ENCODE data around the gene PRRT3. TPM values are rescaled to one million over a fixed set of nuclear protein-coding genes. Genes with fewer than 3 reads are reported as not detected.

The PRRT3 gene
- total and polyA plus RNA-seq, 9 of the 15 experiments (the other 6 are each of a cell fraction or from before 2014, with no cell fraction given) = 0.06 to 1.9 (median 1.2) TPM

DNA sequence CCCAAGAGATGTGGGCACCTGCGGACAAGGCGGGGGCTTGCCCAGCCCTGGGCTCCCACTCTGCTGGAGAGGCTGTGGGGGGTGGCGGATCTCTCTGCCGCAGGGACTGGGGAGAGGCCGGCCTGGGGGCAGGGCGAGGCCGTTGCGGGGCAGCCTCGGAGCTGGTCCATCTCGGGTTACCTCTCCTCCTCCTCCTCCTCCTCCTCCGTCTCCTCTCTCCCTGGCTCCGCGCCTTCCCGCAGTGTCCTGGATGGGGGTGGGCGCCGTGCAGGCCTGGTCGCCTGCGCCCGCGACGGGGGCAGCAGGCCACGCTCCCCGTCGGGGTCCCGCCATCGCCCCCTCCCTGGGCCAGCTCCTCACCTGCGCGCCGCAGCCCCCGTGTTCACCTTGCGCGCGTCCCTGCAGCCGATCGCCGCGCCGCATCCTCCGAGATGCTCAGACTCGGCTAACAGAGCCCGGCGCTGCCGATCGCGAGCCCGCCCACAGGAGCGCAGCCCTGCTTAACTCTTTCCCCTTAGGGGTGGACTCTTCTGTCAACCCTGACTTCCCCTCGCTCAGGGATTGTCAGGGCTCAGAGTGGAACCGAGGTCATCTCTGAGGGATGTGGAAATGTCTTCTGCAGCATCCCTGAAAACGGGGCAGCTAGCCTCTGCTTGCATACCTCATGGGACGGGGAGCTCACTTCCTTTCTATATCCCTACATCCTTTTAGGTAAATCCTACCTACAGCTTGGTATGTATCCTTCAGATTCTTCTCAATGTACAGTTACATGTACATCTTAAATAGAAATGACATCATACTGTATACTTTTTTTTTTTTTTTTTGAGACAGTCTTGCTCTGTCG is at the start of gene PRRT3 (continued):
- TF ChIP-seq BACH1 (tag; IDR thresholded peaks at IDR 0.05) = no peak
- no peak for TF ChIP-seq SUPT5H (IDR thresholded peaks at IDR 0.05)
- no peak; the same call in 1 of the 2 replicates for TF ChIP-seq ZSCAN29 (IDR thresholded peaks at IDR 0.05)
- no peak for TF ChIP-seq TCF7 (IDR thresholded peaks at IDR 0.05; ENCODE audit: borderline replicate concordance)
- TF ChIP-seq POLR3A (IDR thresholded peaks at IDR 0.05; ENCODE audit: borderline replicate concordance, extremely low read depth, insufficient read depth, insufficient read length) = no peak
- peak; percentile 27; the same call in 1 of the 2 replicates for TF ChIP-seq CREM (IDR thresholded peaks at IDR 0.05; ENCODE audit: low read depth)
- no peak for TF ChIP-seq SMAD2 (IDR thresholded peaks at IDR 0.05; ENCODE audit: low read depth, low read length)
- no peak for TF ChIP-seq ZNF3 (CRISPR knock-in tag; IDR thresholded peaks at IDR 0.05)
- no peak for TF ChIP-seq ZNF699 (CRISPR knock-in tag; IDR thresholded peaks at IDR 0.05; ENCODE audit: insufficient replicate concordance)
- TF ChIP-seq RBM25 (IDR thresholded peaks at IDR 0.05; ENCODE audit: low read depth, low read length, severe bottlenecking) = peak; percentile 95
- TF ChIP-seq ZNF507 (tag; conservative IDR thresholded peaks at IDR 0.05) = no peak
- no peak for TF ChIP-seq MECOM (CRISPR knock-in tag; IDR thresholded peaks at IDR 0.05)
- TF ChIP-seq, protein P1, sequence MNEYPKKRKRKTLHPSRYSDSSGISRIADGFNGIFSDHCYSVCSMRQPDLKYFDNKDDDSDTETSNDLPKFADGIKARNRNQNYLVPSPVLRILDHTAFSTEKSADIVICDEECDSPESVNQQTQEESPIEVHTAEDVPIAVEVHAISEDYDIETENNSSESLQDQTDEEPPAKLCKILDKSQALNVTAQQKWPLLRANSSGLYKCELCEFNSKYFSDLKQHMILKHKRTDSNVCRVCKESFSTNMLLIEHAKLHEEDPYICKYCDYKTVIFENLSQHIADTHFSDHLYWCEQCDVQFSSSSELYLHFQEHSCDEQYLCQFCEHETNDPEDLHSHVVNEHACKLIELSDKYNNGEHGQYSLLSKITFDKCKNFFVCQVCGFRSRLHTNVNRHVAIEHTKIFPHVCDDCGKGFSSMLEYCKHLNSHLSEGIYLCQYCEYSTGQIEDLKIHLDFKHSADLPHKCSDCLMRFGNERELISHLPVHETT (CRISPR knock-in tag; conservative IDR thresholded peaks at IDR 0.05 in 1 of 2, IDR thresholded peaks at IDR 0.05 in 1 of 2) = no peak
- TF ChIP-seq HSF4 (CRISPR knock-in tag; IDR thresholded peaks at IDR 0.05; ENCODE audit: borderline replicate concordance) = no peak
- TF ChIP-seq HDAC2 (IDR thresholded peaks at IDR 0.05) = peak; percentile 99
- TF ChIP-seq ZNF121 (CRISPR knock-in tag; conservative IDR thresholded peaks at IDR 0.05) = 0 out of 2 replicates have a peak, but pooled peaks have one; percentile 28
- TF ChIP-seq MTA2 (IDR thresholded peaks at IDR 0.05; ENCODE audit: low read depth) = no peak
- TF ChIP-seq STAT5B (CRISPR knock-in tag; IDR thresholded peaks at IDR 0.05) = no peak
- TF ChIP-seq CBX3 (IDR thresholded peaks at IDR 0.05; ENCODE audit: borderline replicate concordance in 1 of 2, low read length in 2 of 2) = peak in 1 of 2 experiments; percentile 82; a peak in 2 of 3 replicates
- no peak for TF ChIP-seq HNRNPK (IDR thresholded peaks at IDR 0.05; ENCODE audit: low read depth, low read length, poor library complexity, severe bottlenecking)
- TF ChIP-seq NCOA2 (IDR thresholded peaks at IDR 0.05; ENCODE audit: partially characterized antibody in 2 of 2) = no peak
- no peak for TF ChIP-seq SMARCE1 (IDR thresholded peaks at IDR 0.05)
- no peak for TF ChIP-seq VEZF1 (CRISPR knock-in tag; IDR thresholded peaks at IDR 0.05)
- TF ChIP-seq ZNF239 (CRISPR knock-in tag; IDR thresholded peaks at IDR 0.05) = no peak
- TF ChIP-seq ARNT (IDR thresholded peaks at IDR 0.05) = peak; percentile 46 to 64; a peak in 1 of 4 replicates
- TF ChIP-seq ADNP (tag; IDR thresholded peaks at IDR 0.05) = peak; percentile 75
- TF ChIP-seq HCFC1 (IDR thresholded peaks at IDR 0.05; ENCODE audit: low read depth, low read length) = 0 out of 2 replicates have a peak, but pooled peaks have one; percentile 24

All from K562 (cell line).